SU-DHL-6 (cell line): ENCODE measurements around the gene NSF.
"Not testable (repeated sequence)": the region's sequence is repeated elsewhere in the genome, so short reads cannot be mapped to it uniquely, and the experiment has no call there.

ENCODE experiments used
- H2AFZ ChIP-seq: fragments of 200-600 bp; sonication (generic); 2 replicates; pipeline ENCODE4 v1.6.1; 2014; ENCODE audit warnings: low read depth, mild to moderate bottlenecking, moderate library complexity, mixed read lengths, antibody characterized with exemption, low read length; ENCODE audit not compliant: severe bottlenecking
- H3F3A ChIP-seq: fragments of 200-600 bp; shearing (Covaris generic); 2 replicates; pipeline ENCODE4 v1.6.0; 2016; ENCODE audit warnings: antibody characterized with exemption, mild to moderate bottlenecking; ENCODE audit not compliant: insufficient read depth
- H3K27ac ChIP-seq: fragments of 200-600 bp; sonication (generic); 2 replicates; pipeline ENCODE4 v1.5.1; 2016; ENCODE audit warnings: low read depth, mild to moderate bottlenecking, low read length, moderate library complexity, mixed read lengths
- H3K27me3 ChIP-seq: fragments of 200-600 bp; sonication (generic), shearing (Covaris generic); 2 replicates; pipeline ENCODE4 v1.6.0; 2014; ENCODE audit warnings: mild to moderate bottlenecking, low read length
- H3K36me3 ChIP-seq: fragments of 200-600 bp; sonication (generic); 2 replicates; pipeline ENCODE4 v1.6.1; 2014; ENCODE audit warnings: mild to moderate bottlenecking, low read length, mixed read lengths
- H3K4me2 ChIP-seq: fragments of 300-600, 200-600 bp; shearing (Covaris generic), sonication (generic); 2 replicates; pipeline ENCODE4 v1.6.0; 2014; ENCODE audit warnings: low read length, low read depth, mild to moderate bottlenecking; ENCODE audit not compliant: poor library complexity, severe bottlenecking
- H3K4me3 ChIP-seq: fragments of 200-600 bp; sonication (generic); 2 replicates; pipeline ENCODE4 v1.5.1; 2014; ENCODE audit warnings: antibody characterized with exemption, low read length, mild to moderate bottlenecking, mixed read lengths; ENCODE audit not compliant: insufficient read depth, poor library complexity, severe bottlenecking
- H3K79me2 ChIP-seq: fragments of 200-600 bp; sonication (generic); 2 replicates; pipeline ENCODE4 v1.6.1; 2014; ENCODE audit warnings: mild to moderate bottlenecking, low read length, moderate library complexity; ENCODE audit not compliant: insufficient read depth
- H3K9ac ChIP-seq: fragments of 200-600 bp; sonication (generic); 2 replicates; pipeline ENCODE4 v1.7.0; 2014; ENCODE audit warnings: mild to moderate bottlenecking, low read length
- H3K9me2 ChIP-seq: fragments of 200-600 bp; sonication (generic); replicated peaks from 2 replicates; pipeline ENCODE4 v1.6.1; 2014; ENCODE audit warnings: low read length; ENCODE audit not compliant: insufficient read depth
- H3K9me3 ChIP-seq: fragments of 200-600 bp; sonication (generic); 2 replicates; pipeline ENCODE4 v1.6.1; 2014; ENCODE audit warnings: low read length, mixed read lengths; ENCODE audit not compliant: insufficient read depth
- H4K20me1 ChIP-seq: fragments of 200-600 bp; sonication (generic); 2 replicates; pipeline ENCODE4 v1.6.1; 2014; ENCODE audit warnings: low read depth, mild to moderate bottlenecking, antibody characterized with exemption, low read length, moderate library complexity, mixed read lengths

Gene NSF

DNA sequence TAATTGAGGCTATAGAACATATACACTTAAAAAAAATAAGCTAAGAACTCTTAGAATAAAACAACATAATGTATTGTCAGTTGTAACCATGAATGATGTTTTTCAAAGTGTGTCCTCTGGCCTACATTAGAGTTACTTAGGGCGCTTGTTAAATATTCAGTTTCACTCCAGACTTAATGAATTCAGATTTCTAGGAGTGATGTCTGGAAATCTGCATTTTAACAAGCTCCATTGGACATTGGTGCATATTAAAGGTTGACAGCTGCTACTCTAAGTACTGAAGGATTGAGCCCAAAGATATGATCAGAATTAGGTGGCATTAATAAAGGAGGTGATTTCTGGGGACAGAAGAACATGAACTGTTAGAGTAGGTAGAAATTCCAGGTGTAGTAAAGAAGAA, 72.7 kb downstream of the NSF start:
- H3K4me3 ChIP-seq, H3F3A ChIP-seq, H3K27me3 ChIP-seq, H4K20me1 ChIP-seq, H3K9me2 ChIP-seq, H3K79me2 ChIP-seq, H2AFZ ChIP-seq, H3K4me2 ChIP-seq, H3K9me3 ChIP-seq, H3K27ac ChIP-seq, H3K9ac ChIP-seq, H3K36me3 ChIP-seq: not testable (repeated sequence)

DNA sequence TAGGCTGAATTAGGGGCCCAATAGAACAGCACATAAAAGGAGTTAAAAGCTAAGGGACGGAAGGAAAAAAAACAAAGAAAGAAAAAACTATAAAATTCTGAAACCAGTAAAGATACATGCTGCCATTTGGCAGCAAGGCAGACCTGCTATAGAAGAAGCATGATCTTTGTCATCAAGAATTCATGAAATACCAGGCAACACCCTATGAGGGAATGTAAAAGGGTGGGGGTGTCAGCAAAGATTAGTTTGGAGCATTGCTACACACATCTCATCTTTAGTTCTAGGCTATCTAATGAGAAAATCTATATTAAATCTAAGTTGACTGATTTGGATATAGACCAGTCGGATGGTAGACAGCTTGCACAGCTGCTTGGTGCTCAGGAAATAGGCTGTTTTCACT, 73.1 kb downstream of the NSF start:
- not testable (repeated sequence) for H2AFZ ChIP-seq

DNA sequence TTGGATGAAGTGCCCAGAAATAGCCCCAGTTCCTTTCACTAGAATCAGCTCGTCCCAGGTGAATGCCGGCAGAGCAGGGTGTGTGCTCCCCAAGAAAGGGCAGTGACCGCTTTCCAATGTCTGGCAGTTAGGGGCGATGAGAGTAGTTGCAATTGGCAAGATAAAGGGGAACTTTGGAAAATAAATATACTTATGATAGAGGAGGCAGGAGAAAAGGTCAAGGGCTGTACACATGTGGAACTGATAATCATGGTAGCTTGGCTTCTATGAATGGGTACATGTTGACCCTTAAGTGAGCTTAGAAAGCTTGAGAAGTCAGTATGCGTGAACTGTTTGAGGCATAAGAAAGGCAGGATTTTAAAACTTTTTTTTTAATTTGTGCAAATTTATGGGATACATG, 75.5 kb downstream of the NSF start:
- H3K27me3 ChIP-seq, H2AFZ ChIP-seq, H3K9ac ChIP-seq, H3K79me2 ChIP-seq, H3K9me2 ChIP-seq, H3K27ac ChIP-seq, H3K36me3 ChIP-seq, H3K4me3 ChIP-seq, H4K20me1 ChIP-seq, H3K4me2 ChIP-seq, H3K9me3 ChIP-seq, H3F3A ChIP-seq: not testable (repeated sequence)

More for the DNA sequence above, 73.1 kb downstream of the NSF start:
- not testable (repeated sequence) for H4K20me1 ChIP-seq, H3K36me3 ChIP-seq, H3K4me2 ChIP-seq, H3F3A ChIP-seq, H3K9me2 ChIP-seq, H3K79me2 ChIP-seq, H3K9me3 ChIP-seq, H3K4me3 ChIP-seq, H3K9ac ChIP-seq, H3K27ac ChIP-seq, H3K27me3 ChIP-seq

DNA sequence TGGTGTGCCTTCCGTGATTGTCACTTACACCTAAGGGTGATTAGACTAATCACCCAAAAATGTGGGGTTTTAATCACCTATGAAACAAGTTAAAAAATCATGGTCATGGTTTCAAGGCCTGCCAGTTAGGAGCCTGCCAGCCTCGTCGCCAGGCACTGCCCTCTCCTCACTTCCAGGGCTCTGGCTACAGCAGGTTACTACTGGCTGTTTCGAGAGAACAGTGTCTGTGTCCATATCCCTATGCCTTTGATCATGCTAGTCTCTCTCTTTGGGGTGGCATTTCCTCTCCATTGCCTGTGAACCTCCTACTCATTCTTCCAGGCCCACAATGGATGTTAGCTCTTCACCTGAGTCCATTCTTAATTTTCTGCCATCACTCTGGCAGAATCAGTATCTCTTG, 80.3 kb downstream of the NSF start:
- H4K20me1 ChIP-seq, H3K9me3 ChIP-seq: not testable (repeated sequence)

DNA sequence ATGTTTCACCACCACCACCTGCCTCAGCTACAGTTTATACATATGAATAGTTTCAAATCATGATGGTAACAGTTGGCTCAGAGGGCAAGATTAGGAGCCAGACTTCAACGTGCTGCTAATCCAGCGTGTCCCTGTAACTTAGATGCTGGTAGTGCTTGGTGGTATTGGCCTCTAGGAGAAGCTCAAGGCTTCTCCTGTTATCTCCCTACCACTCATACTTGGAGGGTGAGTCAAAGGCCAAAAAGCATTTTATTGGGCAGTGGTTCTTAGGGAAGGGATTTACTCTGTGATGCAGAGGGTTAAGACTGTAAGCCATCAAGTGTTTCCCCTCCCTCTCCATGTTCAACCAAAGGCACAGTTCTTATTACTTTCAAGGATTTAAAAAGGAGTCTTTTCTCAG, 82.3 kb downstream of the NSF start:
- not testable (repeated sequence) for H3K27ac ChIP-seq, H3K79me2 ChIP-seq, H3K4me2 ChIP-seq, H3K9me2 ChIP-seq, H3F3A ChIP-seq, H3K36me3 ChIP-seq, H3K9me3 ChIP-seq, H3K9ac ChIP-seq, H3K27me3 ChIP-seq, H4K20me1 ChIP-seq, H3K4me3 ChIP-seq, H2AFZ ChIP-seq

More for the DNA sequence above, 80.3 kb downstream of the NSF start:
- H3K4me3 ChIP-seq, H3F3A ChIP-seq, H3K36me3 ChIP-seq, H3K4me2 ChIP-seq, H3K9me2 ChIP-seq, H2AFZ ChIP-seq, H3K27me3 ChIP-seq, H3K9ac ChIP-seq, H3K27ac ChIP-seq, H3K79me2 ChIP-seq: not testable (repeated sequence)

DNA sequence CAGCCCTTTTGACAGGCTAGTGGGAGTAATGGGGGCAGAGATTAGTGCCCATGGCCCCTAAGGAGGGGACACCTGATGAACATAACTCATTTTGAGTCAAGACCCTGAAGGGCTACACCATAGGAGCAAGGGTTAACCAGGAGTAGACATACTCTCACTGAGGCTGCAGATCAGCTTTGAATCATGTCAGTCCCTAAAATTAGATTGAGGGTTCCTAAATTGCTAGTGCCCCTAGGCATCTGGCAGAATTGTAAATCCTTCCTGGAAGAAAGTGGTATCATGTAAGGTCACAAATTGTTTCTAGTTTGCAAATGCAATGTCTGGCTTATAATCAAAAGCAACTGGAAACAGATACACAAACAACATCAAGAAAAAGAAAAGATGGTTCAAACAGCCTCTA, 87.3 kb downstream of the NSF start:
- H3K27ac ChIP-seq, H3K36me3 ChIP-seq: not testable (repeated sequence)

DNA sequence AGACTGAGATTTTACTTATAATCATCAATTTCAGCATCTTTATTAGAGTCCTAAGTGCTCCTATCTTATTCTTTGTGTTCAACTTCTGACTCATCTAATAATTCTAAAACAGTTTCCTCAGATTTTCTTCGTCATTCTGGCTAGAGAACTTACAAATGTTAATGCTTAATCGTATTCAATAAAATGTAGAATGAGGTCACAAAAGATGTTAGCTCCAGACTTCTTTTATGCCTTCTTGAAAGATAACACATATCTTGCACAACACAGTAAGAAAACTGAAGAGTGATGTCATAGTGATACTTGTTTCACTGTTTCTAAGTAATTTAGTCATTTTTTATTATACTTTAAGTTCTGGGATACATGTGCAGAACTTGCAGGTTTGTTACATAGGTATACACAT, 93.2 kb downstream of the NSF start:
- not testable (repeated sequence) for H3K79me2 ChIP-seq, H3K4me3 ChIP-seq, H3K9ac ChIP-seq, H3K9me3 ChIP-seq, H4K20me1 ChIP-seq, H3K27me3 ChIP-seq, H2AFZ ChIP-seq, H3K27ac ChIP-seq, H3K36me3 ChIP-seq, H3K9me2 ChIP-seq, H3F3A ChIP-seq, H3K4me2 ChIP-seq

More for the DNA sequence above, 87.3 kb downstream of the NSF start:
- not testable (repeated sequence) for H3K4me2 ChIP-seq, H2AFZ ChIP-seq, H3K9me3 ChIP-seq, H3K79me2 ChIP-seq, H4K20me1 ChIP-seq, H3K4me3 ChIP-seq, H3F3A ChIP-seq, H3K9ac ChIP-seq, H3K9me2 ChIP-seq, H3K27me3 ChIP-seq

DNA sequence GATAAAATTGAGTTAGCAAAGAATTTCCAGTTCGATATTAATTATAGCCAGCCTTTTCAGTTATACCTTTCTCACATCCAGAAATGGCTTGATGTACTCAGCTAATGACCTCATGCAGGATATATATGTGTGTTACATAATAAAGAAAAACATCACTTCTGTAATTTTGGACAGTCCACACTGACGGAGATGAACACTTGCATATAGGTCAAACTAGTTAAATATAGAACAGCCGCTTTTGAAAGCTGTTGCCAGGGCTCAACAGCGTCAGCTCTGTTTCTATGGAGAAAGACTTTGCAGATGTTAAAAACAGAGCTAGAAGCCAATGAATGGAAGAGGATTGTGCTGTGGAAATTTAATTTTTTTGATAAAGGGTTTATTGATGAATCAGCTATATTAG, 94.8 kb downstream of the NSF start:
- not testable (repeated sequence) for H3F3A ChIP-seq, H3K79me2 ChIP-seq, H3K4me3 ChIP-seq, H3K27me3 ChIP-seq, H2AFZ ChIP-seq, H3K9ac ChIP-seq, H3K27ac ChIP-seq, H4K20me1 ChIP-seq, H3K4me2 ChIP-seq, H3K36me3 ChIP-seq, H3K9me3 ChIP-seq, H3K9me2 ChIP-seq
